DND-41 (cell line): ENCODE results near the gene ARNT2.

Source experiments
- CTCF ChIP-seq: IDR thresholded peaks from 2 replicates; pipeline ENCODE4 v1.5.1; 2012; ENCODE audit warnings: borderline replicate concordance, low read length, moderate library complexity, mild to moderate bottlenecking; ENCODE audit not compliant: poor library complexity, severe bottlenecking; ENCODE audit errors: extremely low read depth
- EZH2 ChIP-seq: IDR thresholded peaks from 3 replicates; pipeline ENCODE4 v1.6.1; 2012; ENCODE audit warnings: borderline replicate concordance, low read depth, mild to moderate bottlenecking, moderate library complexity, low read length, inconsistent platforms; ENCODE audit not compliant: severe bottlenecking

- TF ChIP-seq CTCF, result no peak
- no peak for TF ChIP-seq EZH2
Observed at GRCh38 chr15:80512726-80513660, 108.8 kb downstream of the ARNT2 start.
